Nephron progenitor cell (in vitro differentiated cells): ENCODE data around the gene FOXP1.
A peak's percentile ranks its signal among the peaks of the same experiment; 100 is the strongest.

Experiments
- DNase-seq: peaks from one replicate; pipeline ENCODE4 v3.0.0; 2021
- H3K27ac Mint-ChIP-seq: 2 replicates; pipeline ENCODE4 v1.8.0; 2021; ENCODE audit warnings: mild to moderate bottlenecking, moderate library complexity, mixed read lengths
- H3K27me3 Mint-ChIP-seq: 2 replicates; pipeline ENCODE4 v1.8.0; 2021; ENCODE audit warnings: mild to moderate bottlenecking, low read depth, mixed read lengths; ENCODE audit not compliant: poor library complexity
- H3K36me3 Mint-ChIP-seq: 2 replicates; pipeline ENCODE4 v1.8.0; 2021; ENCODE audit warnings: low read depth, mixed read lengths
- H3K4me1 Mint-ChIP-seq: 2 replicates; pipeline ENCODE4 v1.8.0; 2021; ENCODE audit warnings: mixed read lengths
- H3K4me3 Mint-ChIP-seq: 2 replicates; pipeline ENCODE4 v1.8.0; 2021; ENCODE audit warnings: mild to moderate bottlenecking, moderate library complexity, mixed read lengths
- H3K9me3 Mint-ChIP-seq: 2 replicates; pipeline ENCODE4 v1.8.0; 2021; ENCODE audit warnings: mild to moderate bottlenecking, moderate library complexity, mixed read lengths
- CTCF ChIP-seq: fragments of 200-600 bp; sonication (generic); IDR thresholded peaks from 2 replicates; pipeline ENCODE4 v1.5.0; 2021; ENCODE audit warnings: antibody characterized with exemption

FOXP1 gene

GRCh38 chr3:71072986-71073385, 510.5 kb downstream of the FOXP1 start:
- peaks cover 7% of the 10 kb centered on the region for H3K27me3 Mint-ChIP-seq
- DNase-seq, result no peak
- peaks cover 5% of the 10 kb centered on the region for H3K36me3 Mint-ChIP-seq
- H3K4me1 Mint-ChIP-seq, result peaks cover 57% of the 10 kb centered on the region
- no peak overlapping the region for H3K4me3 Mint-ChIP-seq
- no peak overlapping the region for H3K27ac Mint-ChIP-seq
- H3K9me3 Mint-ChIP-seq, result no peaks in the 10 kb centered on the region
- no peak for TF ChIP-seq CTCF

GRCh38 chr3:71072287-71072686, 511.2 kb downstream of the FOXP1 start:
- no peaks in the 10 kb centered on the region for H3K9me3 Mint-ChIP-seq
- no peak overlapping the region for H3K27ac Mint-ChIP-seq
- TF ChIP-seq CTCF, result no peak
- no peak overlapping the region for H3K4me3 Mint-ChIP-seq
- peaks cover 52% of the 10 kb centered on the region for H3K4me1 Mint-ChIP-seq
- H3K27me3 Mint-ChIP-seq, result peaks cover 7% of the 10 kb centered on the region
- H3K36me3 Mint-ChIP-seq, result peaks cover 5% of the 10 kb centered on the region
- DNase-seq, result no peak

- Mint-ChIP-seq H3K27ac (peak overlapping the region; percentile 91), H3K4me3 (peak overlapping the region; percentile 26), H3K27me3 (peaks cover 7% of the 10 kb centered on the region), H3K9me3 (no peaks in the 10 kb centered on the region), H3K4me1 (peaks cover 58% of the 10 kb centered on the region), H3K36me3 (peaks cover 5% of the 10 kb centered on the region)
- peak; percentile 43 for DNase-seq
- TF ChIP-seq CTCF, result no peak
Observed at GRCh38 chr3:71070497-71071463, 512.7 kb downstream of the FOXP1 start.

GRCh38 chr3:71069797-71070196, 513.7 kb downstream of the FOXP1 start:
- Mint-ChIP-seq H3K27ac (peak overlapping the region; percentile 40), H3K4me3 (no peak overlapping the region), H3K27me3 (peaks cover 7% of the 10 kb centered on the region), H3K9me3 (no peaks in the 10 kb centered on the region), H3K4me1 (peaks cover 60% of the 10 kb centered on the region), H3K36me3 (peaks cover 5% of the 10 kb centered on the region)
- DNase-seq, result peak; percentile 22
- peak; percentile 34 for TF ChIP-seq CTCF

- peaks cover 3% of the 10 kb centered on the region for H3K27me3 Mint-ChIP-seq
- H3K4me1 Mint-ChIP-seq, result peaks cover 58% of the 10 kb centered on the region
- no peaks in the 10 kb centered on the region for H3K9me3 Mint-ChIP-seq
- no peak for DNase-seq
- no peak for TF ChIP-seq CTCF
- peak overlapping the region; percentile 62 for H3K27ac Mint-ChIP-seq
- no peaks in the 10 kb centered on the region for H3K36me3 Mint-ChIP-seq
- no peak overlapping the region for H3K4me3 Mint-ChIP-seq
Observed at GRCh38 chr3:71067977-71068654, 515.4 kb downstream of the FOXP1 start.
